Measurements from ENCODE around the gene PMCH.
"Not testable (repeated sequence)": the region's sequence is repeated elsewhere in the genome, so short reads cannot be mapped to it uniquely, and the experiment has no call there.

PMCH gene, protein sequence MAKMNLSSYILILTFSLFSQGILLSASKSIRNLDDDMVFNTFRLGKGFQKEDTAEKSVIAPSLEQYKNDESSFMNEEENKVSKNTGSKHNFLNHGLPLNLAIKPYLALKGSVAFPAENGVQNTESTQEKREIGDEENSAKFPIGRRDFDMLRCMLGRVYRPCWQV

DNA sequence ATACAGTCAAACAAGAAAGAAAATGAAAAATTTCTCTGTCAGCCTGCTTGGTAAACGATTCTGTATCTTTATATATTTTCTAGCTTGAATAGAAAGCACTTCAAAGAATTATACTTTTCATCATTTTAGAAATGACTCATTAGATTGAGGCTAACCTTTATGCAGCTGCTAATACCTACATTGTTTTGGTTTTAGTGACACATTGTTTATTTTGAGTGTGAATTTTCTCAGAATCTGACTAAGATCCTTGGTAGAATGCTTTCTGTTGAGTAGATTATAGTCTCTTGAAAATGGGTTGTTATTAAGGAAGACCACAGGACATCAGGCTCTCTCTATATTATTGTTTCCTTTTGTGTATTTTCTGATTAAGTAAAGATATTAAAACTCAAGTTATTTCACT, at the start of gene PMCH:
Gene PMCH, minus strand, starts transcription at position 45 of the 400 bp plus-strand sequence. CDS start 63 bp downstream, outside the sequence.
- DNase-seq, result no peak

DNA sequence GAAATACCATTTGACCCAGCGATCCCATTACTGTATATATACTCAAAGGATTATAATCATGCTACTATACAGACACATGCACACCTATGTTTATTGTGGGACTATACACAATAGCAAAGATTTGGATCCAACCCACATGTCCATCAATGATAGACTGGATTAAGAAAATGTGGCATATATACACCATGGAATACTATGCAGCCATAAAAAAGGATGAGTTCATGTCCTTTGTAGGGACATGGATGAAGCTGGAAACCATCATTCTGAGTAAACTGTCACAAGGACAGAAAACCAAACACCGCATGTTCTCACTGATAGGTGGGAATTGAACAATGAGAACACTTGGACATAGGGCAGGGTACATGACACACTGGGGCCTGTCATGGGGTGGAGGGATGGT, 43.2 kb upstream of the PMCH start:
- not testable (repeated sequence) for DNase-seq

DNA sequence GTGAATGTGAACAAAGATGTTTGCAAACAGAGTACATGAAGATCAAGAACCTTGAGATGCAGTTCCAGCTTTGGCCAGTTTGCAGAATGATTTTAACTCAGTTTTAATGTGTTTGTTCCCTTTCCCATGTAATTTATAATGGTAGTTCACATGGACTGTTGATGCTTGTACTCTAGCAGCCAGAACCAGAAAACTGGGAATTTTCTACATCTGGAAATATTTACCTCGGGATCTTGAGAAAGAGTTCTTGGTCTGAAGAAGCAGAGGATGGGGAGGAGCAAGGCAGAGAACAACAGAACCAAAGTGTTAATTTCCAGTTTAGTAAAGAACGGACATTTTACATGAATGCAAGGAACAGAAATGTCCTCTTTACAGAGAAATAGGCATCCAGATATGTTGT, 37.0 kb upstream of the PMCH start:
- DNase-seq, result no peak

DNA sequence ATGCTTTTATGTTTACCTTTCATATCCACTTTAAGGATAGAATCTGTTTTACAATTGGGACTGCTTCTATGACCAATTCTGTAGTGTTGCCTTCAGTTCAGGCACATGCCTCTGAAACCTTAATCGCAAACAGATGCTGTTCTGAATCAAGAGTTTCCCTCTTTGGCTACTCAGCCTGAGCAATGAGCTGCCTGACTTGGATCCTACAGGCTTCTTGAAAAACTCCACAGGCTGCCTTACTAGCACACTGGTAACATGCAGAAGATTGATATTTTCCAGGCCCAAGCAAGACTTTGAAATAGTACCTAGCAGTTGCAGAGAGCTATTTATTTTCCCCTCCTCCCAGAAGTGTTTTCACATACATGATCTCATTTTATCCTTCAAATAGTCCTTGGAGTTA, 34.8 kb upstream of the PMCH start:
- DNase-seq, result no peak

DNA sequence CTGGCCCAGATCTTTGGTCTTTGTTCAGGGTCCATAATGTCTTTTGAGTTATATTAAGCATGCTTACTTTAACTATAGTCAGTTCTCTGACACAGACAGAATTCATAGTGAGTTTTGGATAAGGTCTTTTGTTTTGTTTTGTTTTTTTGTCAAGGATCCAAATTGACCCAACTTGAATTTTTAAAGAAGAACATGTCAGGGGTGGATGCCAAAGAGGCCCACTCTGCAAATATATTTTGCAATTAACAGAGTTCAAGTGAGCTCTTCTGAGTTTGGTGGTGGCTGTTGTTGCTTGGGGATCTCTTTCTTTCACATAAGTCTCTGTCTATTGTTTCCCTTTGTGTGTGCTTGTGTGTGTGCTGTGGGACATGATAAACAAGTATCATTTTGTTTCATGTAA, 34.4 kb upstream of the PMCH start:
- no peak for DNase-seq

DNA sequence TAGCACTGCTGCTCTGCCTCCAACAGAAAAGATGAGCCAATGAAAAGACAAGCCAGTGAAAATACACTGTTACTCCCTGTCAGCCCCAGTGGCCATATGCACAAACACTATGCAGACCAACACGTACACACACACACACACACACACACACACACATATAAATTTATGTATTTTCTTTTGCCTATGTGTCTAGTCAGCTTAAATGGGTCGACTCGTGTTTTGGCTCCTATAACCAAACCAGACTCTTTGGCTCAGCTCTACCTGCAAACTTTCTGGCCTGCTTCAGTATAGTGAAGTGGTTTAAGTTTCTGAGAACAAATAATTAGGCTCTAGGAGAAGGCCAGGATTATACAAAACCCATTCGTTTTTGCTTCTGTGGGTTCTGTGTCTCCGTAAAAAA, 30.3 kb upstream of the PMCH start:
- no peak for DNase-seq

DNA sequence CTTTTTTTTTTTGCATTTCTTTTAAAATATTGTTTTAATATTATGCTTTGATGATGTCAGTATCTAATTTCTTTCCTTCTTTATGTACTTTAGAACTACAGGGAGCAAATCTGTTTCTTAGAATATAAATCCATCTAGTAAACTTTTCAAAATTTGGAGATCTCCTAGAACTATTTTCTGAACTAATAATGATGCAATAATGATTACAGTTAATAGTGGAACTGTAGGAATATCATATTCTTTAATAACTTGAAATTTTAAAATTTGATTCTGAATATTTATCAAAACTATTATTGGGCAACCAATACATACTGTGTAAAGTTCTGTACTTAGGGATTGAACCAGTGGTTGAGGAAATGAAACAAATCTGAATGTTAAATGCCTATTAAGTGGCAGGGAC, 23.1 kb upstream of the PMCH start:
- DNase-seq, result no peak

DNA sequence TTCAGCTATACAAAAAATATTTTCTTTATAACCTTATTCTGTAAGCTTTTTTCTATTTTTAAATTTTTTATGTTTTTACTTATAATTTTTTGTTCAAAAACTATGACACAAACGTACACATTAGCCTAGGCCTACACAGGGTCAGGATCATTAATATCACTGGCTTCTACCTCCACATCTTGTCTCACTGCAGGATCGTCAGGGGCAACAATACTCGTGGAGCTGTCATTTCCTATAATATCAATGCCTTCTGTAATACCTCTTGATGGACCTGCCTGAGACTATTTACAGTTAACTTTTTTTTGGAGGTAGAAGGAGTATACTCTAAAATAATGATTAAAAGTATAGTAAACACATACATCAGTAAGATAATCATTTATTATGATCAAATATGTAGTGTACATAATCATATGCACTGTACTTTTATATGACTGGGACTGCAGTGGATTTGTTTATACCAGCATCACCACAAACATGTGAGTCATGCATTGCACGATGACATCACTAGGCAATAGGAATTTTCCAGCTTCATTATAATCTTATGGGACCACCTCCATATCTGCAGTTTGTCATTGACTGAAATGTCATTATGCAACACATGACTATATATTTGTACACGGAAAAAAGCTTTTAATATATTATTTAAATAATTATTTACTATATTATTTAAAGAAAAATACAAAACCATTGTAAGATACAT, 18.5 kb upstream of the PMCH start:
- no peak for DNase-seq

DNA sequence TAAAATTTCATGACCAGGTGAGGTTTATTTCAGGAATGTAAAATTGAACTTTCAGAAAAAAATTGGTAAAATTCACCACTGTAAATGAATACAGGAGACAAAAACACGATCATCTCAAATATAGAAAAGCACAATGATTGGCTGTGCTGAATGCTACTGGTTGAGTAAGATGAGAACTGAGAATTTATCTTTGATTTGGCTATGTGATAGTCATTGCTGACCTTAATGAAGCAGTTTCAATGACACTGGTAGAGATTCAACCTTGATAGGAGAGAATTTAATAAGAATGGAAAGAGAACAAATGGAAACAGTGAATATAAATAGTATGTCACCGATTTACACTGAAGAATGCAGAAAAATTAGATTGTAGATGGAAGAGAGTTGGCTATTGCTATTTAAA, 6.4 kb upstream of the PMCH start:
- DNase-seq, result no peak

DNA sequence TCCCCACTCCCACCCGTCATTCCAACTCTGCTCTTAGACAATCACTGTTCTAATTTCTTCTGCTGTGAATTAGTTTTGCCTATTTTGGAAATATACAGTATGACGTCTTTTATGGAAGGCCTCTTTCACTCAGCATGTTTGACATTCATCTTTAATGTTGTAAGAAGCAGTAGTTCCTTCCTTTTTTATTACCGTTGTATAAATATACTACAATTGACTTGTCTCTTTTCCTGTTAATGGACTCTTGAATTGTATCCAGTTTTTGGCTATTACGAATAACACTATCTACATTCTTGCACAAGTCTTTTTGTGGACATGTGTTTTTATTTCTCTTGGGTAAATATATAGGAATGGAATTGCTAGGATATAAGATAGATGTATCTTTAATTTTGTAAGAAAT, 4.9 kb upstream of the PMCH start:
- DNase-seq, result no peak

DNA sequence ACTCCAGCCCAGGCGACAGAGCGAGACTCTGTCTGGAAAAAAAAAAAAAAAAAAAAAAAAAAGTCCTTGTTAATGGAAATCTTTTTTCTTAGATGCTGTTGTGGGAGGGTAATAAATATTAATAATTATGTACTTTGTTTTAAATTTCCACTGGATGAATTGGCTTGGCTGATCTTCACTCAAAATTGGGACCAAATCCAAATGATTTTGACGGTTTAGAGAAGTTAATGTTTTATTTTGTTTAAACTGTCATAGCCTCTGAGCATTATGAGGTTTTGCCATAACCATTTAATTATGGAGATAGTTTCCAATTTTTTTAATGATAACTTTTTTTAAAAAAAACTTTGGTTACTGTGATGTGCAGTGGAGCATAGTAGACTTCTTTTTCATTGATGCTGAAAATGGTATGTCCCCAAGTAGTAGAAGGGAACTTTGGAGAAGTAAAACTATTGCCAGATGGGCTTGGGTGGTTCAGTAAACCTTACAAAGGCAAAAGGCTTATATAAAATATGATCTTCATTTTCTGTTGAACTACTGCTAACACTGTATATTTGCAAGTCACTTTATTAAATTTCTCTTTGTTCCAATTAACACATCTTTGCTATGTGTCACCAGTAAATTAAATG, 3.9 kb upstream of the PMCH start:
- DNase-seq, result no peak

DNA sequence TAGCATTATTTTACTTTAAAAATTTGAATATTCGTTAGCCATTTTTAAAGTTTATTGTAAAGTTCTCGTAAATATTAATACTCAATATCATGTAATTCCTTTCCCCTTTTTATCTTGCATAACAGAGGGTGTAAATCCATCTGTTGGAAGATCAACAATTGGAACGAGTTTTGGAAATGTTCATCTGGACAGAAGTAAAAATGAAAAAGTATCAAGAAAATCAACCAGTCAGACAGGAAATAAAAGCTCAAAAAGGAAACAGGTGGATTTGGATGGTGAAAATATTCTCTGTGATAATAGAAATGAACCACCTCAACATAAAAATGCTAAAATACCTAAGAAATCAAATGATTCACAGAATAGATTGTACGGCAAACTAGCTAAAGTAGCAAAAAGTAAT, 1.8 kb downstream of the PMCH start:
- no peak for DNase-seq

DNA sequence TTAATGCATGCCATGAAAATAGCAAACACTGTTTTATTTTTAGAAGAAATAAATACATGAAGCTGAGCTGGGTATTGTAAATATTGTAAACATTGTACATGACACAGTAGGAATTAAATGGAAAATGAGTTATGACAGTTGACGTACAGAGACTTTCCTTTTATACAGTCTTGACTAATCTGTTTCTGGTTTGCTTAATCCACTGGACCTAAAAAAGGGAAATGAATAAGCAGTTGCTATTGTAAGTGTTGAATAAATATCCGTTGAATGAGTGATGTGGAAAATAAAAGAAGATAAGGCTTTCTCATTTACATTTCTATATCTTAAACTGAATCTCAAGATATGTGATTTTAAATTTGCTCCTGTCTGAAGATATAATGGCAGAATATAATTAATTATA, 15.0 kb downstream of the PMCH start:
- DNase-seq, result no peak

DNA sequence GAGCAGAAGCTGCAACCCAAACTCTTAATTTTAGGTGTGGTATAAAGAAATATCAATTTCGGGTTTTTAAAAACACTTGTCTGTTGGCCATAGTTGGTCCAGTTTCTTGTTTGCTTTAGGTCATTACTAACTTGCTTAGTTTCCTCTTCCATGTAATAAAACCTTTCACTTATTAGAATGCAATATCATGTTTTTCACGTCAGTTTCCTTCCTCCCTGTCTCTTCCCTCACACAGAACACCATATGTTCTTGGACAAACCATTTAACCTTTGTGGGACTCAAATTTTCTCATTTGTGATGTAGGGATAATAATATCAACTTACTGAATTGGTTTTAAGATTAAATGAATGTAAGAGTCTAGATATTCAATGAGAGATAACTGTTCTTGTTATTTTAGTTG, 22.9 kb downstream of the PMCH start:
- no peak for DNase-seq

DNA sequence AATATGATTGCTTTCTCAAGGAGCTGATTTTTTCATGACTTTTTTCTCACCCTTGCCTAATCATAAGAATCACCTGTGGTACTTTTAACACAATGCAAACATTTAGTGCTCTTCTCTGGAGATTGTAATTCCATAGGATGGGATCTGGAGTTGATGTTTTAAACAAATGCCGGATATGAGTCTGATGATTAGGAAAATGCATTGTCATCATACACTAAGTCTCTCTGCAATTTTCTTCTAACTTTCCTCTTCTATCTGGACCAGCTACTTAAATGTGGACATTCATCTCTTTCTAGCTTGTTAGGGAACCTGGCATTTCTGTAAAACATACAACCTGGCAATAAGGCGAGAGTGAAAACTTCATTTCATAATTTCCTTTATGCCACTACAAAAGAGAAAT, 23.5 kb downstream of the PMCH start:
- no peak for DNase-seq

DNA sequence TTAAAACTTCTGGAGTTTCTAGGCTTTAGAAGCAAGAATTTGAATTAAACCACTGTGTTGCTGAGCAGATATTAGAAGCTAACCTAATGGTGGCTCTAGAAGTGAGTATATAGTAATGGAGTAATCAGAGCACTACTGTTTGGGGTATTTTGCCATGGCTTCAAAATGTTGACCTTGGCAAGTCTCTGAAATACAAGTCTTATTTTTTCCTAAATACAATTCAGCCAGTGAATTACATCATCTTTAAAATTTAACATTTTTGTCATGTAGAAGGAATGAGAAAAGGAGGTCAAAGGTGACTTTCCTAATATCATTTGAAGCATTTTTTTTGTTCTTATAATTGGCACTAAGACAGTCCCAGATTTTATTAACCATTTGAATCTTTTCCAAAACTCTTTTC, 25.2 kb downstream of the PMCH start:
- DNase-seq, result no peak

DNA sequence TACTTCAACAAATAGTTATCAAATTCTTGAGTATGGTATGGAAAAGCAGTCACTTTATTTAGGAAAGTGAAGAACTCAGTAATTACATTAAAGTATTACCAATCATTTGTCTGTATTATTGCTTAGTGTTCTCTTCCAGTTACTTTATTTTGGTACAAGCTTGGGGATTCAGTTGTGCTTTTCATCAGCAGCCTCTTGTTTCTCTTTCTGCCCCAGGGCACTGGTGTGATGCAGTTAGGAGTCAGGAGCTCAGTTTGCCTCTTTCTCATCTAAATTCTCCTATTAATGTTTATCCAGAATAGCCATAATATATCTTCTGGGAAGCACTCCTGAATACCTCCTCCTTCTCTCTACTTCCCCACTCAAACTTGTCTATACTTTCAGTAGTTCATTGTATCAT, 25.7 kb downstream of the PMCH start:
- no peak for DNase-seq

DNA sequence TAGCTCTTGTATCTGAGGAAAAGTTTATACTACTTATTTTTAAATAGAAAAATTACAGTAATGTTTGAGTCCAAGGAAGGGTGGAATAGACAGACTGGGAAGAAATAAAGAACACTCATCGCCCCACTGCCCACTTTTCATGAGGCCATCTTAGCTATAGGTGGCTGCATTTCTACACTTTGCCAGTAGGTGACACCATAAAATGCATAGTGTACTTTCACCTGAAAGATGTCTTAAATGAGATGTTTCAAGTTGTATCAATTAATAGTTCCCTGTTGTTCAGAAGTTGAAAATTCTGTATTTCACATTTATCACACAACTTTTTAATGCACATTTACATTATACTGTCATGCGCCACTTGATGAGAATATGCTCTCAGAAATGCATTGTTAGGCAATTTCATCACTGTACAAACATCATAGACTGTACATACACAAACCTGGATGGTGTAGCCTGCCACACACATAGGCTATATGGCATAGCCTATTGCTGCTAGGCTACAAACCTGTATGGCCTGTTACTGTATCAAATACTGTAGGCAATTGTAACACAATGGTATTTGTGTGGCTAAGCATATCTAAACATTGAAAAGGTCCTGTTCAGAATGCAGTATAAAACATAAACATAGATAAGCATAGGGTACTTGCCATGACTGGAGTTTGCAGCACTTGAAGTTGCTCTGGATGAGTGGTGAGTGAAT, 27.6 kb downstream of the PMCH start:
- DNase-seq, result peak; percentile 5

DNA sequence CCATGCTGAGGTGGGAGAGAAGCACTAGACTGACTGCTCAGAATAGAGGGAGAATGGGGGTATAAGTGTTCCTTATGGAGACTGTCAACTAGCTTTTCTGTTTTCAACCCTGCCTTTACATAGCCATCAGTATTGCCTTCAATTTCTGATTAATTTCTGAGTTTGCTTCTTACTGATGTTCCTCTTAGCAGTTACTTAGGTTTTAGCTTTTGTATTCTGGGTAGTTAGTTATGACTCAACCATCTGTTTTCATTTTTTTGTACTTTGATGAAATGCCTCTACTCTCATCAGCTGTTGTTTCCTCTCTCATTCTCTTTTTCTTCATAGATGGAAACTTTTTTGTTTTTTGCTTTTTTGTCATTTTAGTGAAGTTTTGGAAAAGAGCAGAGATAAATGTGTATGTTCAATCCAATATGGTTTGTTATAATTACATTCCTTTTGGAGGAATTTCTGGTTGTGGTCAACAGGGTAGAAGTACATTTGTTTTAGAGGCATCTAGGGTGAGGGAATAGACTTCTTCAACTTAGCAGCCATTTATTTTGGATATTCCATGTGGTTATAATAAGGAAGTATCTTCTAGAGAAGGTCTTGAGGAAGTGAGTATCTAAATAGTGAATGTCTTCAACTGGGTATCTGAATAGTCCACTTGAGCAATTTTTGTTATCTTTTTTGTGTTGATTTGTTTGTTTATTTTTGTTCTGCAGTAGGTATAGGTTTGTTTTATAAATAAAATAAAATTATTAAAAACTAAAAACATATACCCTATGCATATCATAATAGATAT, 29.6 kb downstream of the PMCH start:
- no peak for DNase-seq

DNA sequence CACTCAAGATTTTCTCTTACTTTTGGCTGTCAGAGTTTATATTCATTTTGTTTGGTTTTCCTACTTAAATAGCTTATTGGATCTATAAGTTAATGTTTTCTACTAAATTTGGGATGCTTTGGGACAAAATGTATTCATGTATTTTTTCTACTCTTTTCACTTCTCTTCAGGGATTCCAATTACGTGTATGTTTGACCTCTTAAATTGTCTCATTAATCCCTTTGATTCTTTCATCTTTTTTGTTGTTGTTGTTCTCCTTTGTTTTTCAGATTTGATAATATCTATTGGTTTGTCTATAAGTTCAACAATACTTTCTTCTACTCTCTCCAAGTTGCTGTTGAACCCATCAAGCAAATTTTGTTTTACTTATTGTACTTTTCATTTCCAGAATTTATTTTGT, 34.2 kb downstream of the PMCH start:
- DNase-seq, result no peak

DNA sequence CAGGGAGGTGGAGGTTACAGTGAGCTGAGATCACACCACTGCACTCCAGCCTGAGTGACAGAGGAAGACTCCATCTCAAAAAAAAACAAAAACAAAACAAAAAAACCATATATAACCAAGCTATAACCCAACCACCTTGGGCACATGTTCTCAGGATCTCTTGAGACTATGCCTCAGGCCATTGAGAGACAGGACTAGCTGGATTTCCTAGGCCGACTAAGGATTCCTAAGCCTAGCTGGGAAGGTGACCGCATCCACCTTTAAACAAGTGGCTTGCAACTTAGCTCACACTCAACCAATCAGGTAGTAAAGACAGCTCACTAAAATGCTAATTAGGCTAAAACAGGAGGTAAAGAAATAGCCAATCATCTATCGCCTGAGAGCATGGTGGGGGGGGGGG, 42.4 kb downstream of the PMCH start:
- DNase-seq, result not testable (repeated sequence)

DNA sequence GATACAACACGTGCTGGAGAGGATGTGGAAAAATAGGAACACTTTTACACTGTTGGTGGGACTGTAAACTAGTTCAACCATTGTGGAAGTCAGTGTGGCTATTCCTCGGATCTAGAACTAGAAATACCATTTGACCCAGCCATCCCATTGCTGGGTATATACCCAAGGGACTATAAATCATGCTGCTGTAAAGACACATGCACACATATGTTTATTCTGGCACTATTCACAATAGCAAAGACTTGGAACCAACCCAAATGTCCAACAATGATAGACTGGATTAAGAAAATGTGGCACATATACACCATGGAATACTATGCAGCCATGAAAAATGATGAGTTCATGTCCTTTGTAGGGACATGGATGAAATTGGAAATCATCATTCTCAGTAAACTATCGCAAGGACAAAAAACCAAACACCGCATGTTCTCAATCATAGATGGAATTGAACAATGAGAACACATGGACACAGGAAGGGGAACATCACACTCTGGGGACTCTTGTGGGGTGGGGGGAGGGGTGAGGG, 50.5 kb downstream of the PMCH start:
- not testable (repeated sequence) for DNase-seq
